Fibroblast of lung (primary cell): Measurements from ENCODE around the gene ABHD16B. TPM values are rescaled to one million over a fixed set of nuclear protein-coding genes. Genes with fewer than 3 reads are reported as not detected.

Source experiments
- DNase-seq, 2 donors: peaks; one replicate each; pipeline versions ENCODE4 v3.0.0 to v3.0.0-alpha.2; 2010; ENCODE audit warnings: low read depth in 2 of 2
- H2AFZ ChIP-seq: 2 replicates; pipeline ENCODE4 v1.5.1; 2012; ENCODE audit warnings: low read length, control low read depth, inconsistent platforms
- H3K27ac ChIP-seq: 2 replicates; pipeline ENCODE4 v1.5.1; 2011; ENCODE audit warnings: low read length, control low read depth; ENCODE audit not compliant: insufficient read depth
- H3K27me3 ChIP-seq: 2 replicates; pipeline ENCODE4 v1.5.1; 2011; ENCODE audit warnings: mild to moderate bottlenecking, low read length; ENCODE audit not compliant: control insufficient read depth, insufficient read depth
- H3K36me3 ChIP-seq: 2 replicates; pipeline ENCODE4 v1.5.1; 2011; ENCODE audit warnings: low read length; ENCODE audit not compliant: control insufficient read depth, insufficient read depth
- H3K4me1 ChIP-seq: 2 replicates; pipeline ENCODE4 v1.5.1; 2011; ENCODE audit warnings: low read length; ENCODE audit not compliant: control insufficient read depth, insufficient read depth; ENCODE audit errors: extremely low read depth
- H3K4me2 ChIP-seq: 2 replicates; pipeline ENCODE4 v1.5.1; 2011; ENCODE audit warnings: low read length, control low read depth; ENCODE audit not compliant: insufficient read depth; ENCODE audit errors: extremely low read depth
- H3K4me3 ChIP-seq, 4 experiments: fragments of 200-600 bp in 1 of 4; sonication (generic) in 1 of 4; replicated peaks in 1 of 4; 2 replicates each; pipeline ENCODE4 v1.5.1; 2011 to 2016; ENCODE audit warnings: low read length in 4 of 4, low read depth in 3 of 4, mild to moderate bottlenecking in 3 of 4, control low read depth in 2 of 4, inconsistent platforms in 1 of 4, mixed read lengths in 1 of 4; ENCODE audit not compliant: insufficient read depth in 1 of 4; ENCODE audit errors: control extremely low read depth in 1 of 4
- H3K79me2 ChIP-seq: 2 replicates; pipeline ENCODE4 v1.5.1; 2012; ENCODE audit warnings: mild to moderate bottlenecking, low read length, inconsistent platforms; ENCODE audit not compliant: control insufficient read depth, insufficient read depth
- H3K9ac ChIP-seq: 2 replicates; pipeline ENCODE4 v1.5.1; 2011; ENCODE audit warnings: mild to moderate bottlenecking, low read length, control low read depth; ENCODE audit not compliant: insufficient read depth
- H3K9me3 ChIP-seq: 2 replicates; pipeline ENCODE4 v1.5.1; 2012; ENCODE audit warnings: low read depth, low read length; ENCODE audit not compliant: control insufficient read depth, insufficient read depth
- H4K20me1 ChIP-seq: 2 replicates; pipeline ENCODE4 v1.5.1; 2011; ENCODE audit warnings: low read length; ENCODE audit not compliant: control insufficient read depth, insufficient read depth; ENCODE audit errors: extremely low read depth
- EZH2 ChIP-seq: IDR thresholded peaks from 2 replicates; pipeline ENCODE4 v1.5.1; 2012; ENCODE audit warnings: low read length, control low read depth, mild to moderate bottlenecking; ENCODE audit errors: missing control alignments
- polyA plus RNA-seq, 2 donors: library from polyadenylated mRNA; depleted of rRNA in 1 of 2; stranded (reverse) in 1 of 2; unstranded in 1 of 2; fragments of >200 nt; gene quantifications; 2 replicates each; pipeline ENCODE4 v1.2.1, GENCODE V29; 2011 to 2012; ENCODE audit warnings: missing spikeins in 1 of 2
- total RNA-seq: library from RNA; depleted of rRNA; stranded (reverse); fragments of >200 nt; gene quantifications from 2 replicates; pipeline ENCODE4 v1.2.1, GENCODE V29; 2014
- TF ChIP-seq, protein P1 (sequence below), 2 donors: IDR thresholded peaks in 1 of 2; conservative IDR thresholded peaks in 1 of 2; 1 replicate in 1 of 2; 2 replicates in 1 of 2; pipeline ENCODE4 v1.5.1; 2011 to 2012; ENCODE audit warnings: low read length in 2 of 2, control low read depth in 1 of 2, inconsistent platforms in 1 of 2, low read depth in 1 of 2, mild to moderate bottlenecking in 1 of 2

Gene ABHD16B
- total and polyA plus RNA-seq, 2 donors (not counting 1 experiment from before 2014, with no cell fraction given): not detected

DNA sequence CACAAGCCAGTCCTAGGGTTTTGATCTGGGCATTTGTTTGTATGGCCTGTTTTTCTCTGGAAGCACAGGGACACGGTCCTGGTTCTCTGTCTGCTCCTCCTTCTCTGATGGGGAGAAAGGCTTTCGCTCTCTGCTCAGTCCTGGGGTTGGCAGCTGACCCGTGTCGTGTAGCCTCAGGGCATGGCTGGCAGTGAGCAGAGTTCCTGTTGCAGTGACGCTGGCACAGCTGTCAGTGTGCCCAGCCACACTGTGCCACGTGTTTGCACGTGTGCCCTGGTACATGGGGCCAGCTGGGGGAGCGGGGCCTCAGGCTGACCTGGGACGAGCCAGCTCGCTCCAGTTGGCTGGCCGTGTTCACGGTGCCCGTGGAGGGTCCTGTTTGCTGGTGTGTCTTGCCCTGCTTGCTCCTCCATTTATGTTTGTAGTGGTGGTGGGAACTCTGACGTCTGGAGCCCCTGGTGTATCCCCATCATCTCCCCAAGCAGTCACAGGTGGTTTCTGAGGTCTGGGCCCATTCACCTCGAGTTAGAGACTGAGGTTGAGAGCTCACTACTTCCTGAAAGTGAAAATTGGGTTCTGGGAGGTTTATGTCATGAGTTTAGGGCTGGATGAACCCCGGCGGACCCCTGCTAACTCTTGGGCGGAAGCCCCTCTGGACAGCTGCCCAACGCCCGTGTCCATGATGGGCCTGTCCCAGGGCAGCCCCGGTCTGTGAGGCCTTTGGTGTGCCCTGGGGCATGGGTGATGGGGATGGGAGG lies 23.4 kb downstream of the ABHD16B start:
- DNase-seq: no peak
- H3K27ac ChIP-seq: no peak overlapping the region
- no peaks in the 10 kb centered on the region for H3K4me1 ChIP-seq
- H3K4me2 ChIP-seq: no peak overlapping the region
- no peak overlapping the region for H3K9ac ChIP-seq
- H4K20me1 ChIP-seq: peaks cover 5% of the 10 kb centered on the region
- H3K9me3 ChIP-seq: no peaks in the 10 kb centered on the region
- H3K4me3 ChIP-seq: no peak overlapping the region
- no peaks in the 10 kb centered on the region for H3K27me3 ChIP-seq
- TF ChIP-seq, protein P1, sequence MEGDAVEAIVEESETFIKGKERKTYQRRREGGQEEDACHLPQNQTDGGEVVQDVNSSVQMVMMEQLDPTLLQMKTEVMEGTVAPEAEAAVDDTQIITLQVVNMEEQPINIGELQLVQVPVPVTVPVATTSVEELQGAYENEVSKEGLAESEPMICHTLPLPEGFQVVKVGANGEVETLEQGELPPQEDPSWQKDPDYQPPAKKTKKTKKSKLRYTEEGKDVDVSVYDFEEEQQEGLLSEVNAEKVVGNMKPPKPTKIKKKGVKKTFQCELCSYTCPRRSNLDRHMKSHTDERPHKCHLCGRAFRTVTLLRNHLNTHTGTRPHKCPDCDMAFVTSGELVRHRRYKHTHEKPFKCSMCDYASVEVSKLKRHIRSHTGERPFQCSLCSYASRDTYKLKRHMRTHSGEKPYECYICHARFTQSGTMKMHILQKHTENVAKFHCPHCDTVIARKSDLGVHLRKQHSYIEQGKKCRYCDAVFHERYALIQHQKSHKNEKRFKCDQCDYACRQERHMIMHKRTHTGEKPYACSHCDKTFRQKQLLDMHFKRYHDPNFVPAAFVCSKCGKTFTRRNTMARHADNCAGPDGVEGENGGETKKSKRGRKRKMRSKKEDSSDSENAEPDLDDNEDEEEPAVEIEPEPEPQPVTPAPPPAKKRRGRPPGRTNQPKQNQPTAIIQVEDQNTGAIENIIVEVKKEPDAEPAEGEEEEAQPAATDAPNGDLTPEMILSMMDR (conservative IDR thresholded peaks at IDR 0.05 in 1 of 2, IDR thresholded peaks at IDR 0.05 in 1 of 2; ENCODE audit: low read depth in 1 of 2, low read length in 2 of 2): no peak
- no peak for TF ChIP-seq EZH2
- no peak overlapping the region for H2AFZ ChIP-seq
- H3K36me3 ChIP-seq: peaks cover 51% of the 10 kb centered on the region
- peaks cover 27% of the 10 kb centered on the region for H3K79me2 ChIP-seq

DNA sequence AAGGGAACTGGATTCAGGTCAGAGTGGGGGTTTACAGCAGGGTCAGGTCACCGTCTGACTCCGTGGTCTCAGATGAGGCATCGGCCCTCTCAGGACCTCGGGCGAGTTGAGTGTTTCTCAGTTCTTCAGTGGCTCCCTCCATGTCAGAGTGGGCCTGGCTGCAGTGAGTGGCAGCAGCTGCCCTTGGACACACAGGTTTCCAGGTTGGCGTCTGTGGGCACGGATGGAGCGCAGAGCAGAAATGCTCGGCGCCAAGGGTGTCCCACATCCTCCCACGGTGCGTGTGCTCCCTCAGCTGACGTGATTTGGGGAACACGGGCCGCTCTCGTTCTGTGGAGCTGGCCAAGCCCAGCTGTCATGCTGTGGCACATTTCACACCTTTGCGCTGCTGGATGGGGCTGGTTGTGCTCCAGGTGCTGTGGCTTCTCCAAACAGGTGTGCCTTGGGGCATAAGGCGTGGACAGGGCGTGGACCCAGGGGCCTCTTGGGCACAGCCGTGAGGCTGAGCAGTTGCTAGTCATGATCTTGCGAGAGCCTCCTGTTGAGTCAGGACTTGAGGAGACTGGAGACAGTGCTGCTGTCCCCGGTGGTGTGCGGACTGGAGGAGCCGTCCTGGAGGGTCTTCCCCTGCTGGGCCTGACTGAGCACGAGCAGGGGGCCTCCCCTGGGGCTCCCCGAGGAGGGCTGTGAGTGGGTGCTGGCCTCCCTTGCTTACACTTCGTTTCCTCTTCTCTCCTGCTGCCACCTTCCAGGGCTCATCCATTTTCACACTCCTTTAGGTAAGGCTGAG lies 24.2 kb downstream of the ABHD16B start:
- Histone ChIP-seq H3K27ac (no peak overlapping the region), H3K9me3 (no peaks in the 10 kb centered on the region), H3K79me2 (peaks cover 27% of the 10 kb centered on the region), H3K4me3 (no peak overlapping the region), H3K9ac (no peak overlapping the region), H2AFZ (no peak overlapping the region), H3K4me1 (no peaks in the 10 kb centered on the region), H3K4me2 (no peak overlapping the region), H4K20me1 (peaks cover 5% of the 10 kb centered on the region), H3K36me3 (peaks cover 54% of the 10 kb centered on the region), H3K27me3 (no peaks in the 10 kb centered on the region)
- TF ChIP-seq, protein P1 (conservative IDR thresholded peaks at IDR 0.05 in 1 of 2, IDR thresholded peaks at IDR 0.05 in 1 of 2; ENCODE audit: low read depth in 1 of 2, low read length in 2 of 2): no peak
- no peak for TF ChIP-seq EZH2
- no peak for DNase-seq

DNA sequence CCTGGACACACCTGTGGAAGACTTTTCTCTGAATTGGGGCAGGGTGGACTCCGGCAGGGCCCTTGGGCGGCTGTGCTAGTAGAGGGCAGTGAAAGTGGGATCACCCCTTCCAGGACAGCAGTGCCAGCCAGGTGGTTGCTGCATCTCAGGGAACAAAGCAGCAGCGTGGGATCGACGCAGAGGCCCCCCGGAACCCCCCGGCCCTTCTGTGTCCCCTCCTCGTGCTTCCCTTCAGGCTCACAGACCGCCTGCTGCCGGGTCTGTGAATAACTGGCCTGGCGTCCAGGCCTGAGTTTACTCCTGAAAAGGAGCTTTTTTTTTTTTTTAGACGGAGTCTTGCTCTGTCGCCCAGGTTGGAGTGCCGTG lies 24.7 kb downstream of the ABHD16B start:
- H3K27me3 ChIP-seq: no peaks in the 10 kb centered on the region
- no peak overlapping the region for H3K9ac ChIP-seq
- H3K36me3 ChIP-seq: peaks cover 55% of the 10 kb centered on the region
- H3K27ac ChIP-seq: no peak overlapping the region
- peaks cover 5% of the 10 kb centered on the region for H4K20me1 ChIP-seq
- no peaks in the 10 kb centered on the region for H3K9me3 ChIP-seq
- peaks cover 27% of the 10 kb centered on the region for H3K79me2 ChIP-seq
- no peaks in the 10 kb centered on the region for H3K4me1 ChIP-seq
- no peak overlapping the region for H3K4me2 ChIP-seq
- no peak overlapping the region for H3K4me3 ChIP-seq
- TF ChIP-seq, protein P1 (conservative IDR thresholded peaks at IDR 0.05 in 1 of 2, IDR thresholded peaks at IDR 0.05 in 1 of 2; ENCODE audit: low read depth in 1 of 2, low read length in 2 of 2): no peak
- TF ChIP-seq EZH2: no peak
- H2AFZ ChIP-seq: no peak overlapping the region
- DNase-seq: no peak
